T-helper 2 cell treated with Interferon-gamma antibody and Interleukin-4, amounts not matched to agents 5 μg/mL and 100 μg/mL, for 36 hours (primary cell): ENCODE data around the gene VWA5B2.

ENCODE experiments used
- DNase-seq: peaks from one replicate; pipeline ENCODE4 v3.0.0; 2021; ENCODE audit warnings: low spot score
- H3K27ac Mint-ChIP-seq: one replicate; pipeline ENCODE4 v1.8.0; 2021; ENCODE audit warnings: mild to moderate bottlenecking, mixed read lengths
- H3K27me3 Mint-ChIP-seq: one replicate; pipeline ENCODE4 v1.8.0; 2021; ENCODE audit warnings: low read depth, mixed read lengths
- H3K36me3 Mint-ChIP-seq: one replicate; pipeline ENCODE4 v1.8.0; 2021; ENCODE audit warnings: low read depth, mixed read lengths
- H3K4me1 Mint-ChIP-seq: one replicate; pipeline ENCODE4 v1.8.0; 2021; ENCODE audit warnings: low read depth, mixed read lengths
- H3K4me3 Mint-ChIP-seq: one replicate; pipeline ENCODE4 v1.8.0; 2022; ENCODE audit warnings: mild to moderate bottlenecking, moderate library complexity, mixed read lengths
- H3K9me3 Mint-ChIP-seq: one replicate; pipeline ENCODE4 v1.8.0; 2021; ENCODE audit warnings: mixed read lengths

Gene VWA5B2

DNA sequence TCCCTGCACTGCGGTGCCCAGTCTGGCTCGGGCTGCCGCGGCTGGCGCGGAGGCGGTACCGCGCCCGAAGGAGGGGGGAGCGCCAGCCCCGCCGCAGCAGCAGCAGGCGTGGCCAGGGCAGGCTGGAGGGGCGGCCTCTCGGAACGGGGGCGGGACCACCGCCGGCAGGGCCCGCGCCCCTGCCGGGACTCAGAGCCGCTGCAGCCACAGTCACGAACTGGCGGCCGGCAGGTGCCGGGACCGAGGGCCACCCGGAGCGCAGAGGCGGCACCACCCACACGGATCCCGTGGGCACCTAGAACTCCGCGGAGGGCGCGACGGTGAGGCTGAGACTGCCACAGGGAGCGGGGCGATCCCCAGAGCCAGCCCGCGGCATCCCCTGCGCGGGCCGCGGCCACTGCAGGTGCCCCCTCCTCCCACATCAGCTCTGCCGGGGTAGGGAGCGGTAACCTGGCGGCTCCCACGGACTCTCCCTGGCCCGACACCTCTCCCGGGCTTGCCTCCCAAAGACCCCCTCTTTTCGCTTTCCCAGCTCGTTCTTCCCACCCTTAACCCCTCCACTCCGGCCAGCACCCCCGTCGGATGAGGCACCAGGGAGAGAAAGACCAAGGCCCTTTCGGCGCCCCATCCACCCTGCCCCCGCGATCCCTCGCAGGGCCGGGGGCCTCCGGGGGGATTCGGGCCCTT, at the start of gene VWA5B2:
Gene VWA5B2 (plus strand): TSS at position 192 of the 687 bp plus-strand sequence. CDS start 944 bp downstream, outside the sequence.
- H3K27me3 Mint-ChIP-seq: peaks cover 51% of the 10 kb centered on the region
- peaks cover 4% of the 10 kb centered on the region for H3K4me1 Mint-ChIP-seq
- peak within 1 kb of the TSS; percentile 73 for H3K4me3 Mint-ChIP-seq
- peak; percentile 67 for DNase-seq
- no peak within 1 kb of the TSS for H3K27ac Mint-ChIP-seq
- H3K36me3 Mint-ChIP-seq: no peaks in the 10 kb centered on the region
- H3K9me3 Mint-ChIP-seq: no peaks in the 10 kb centered on the region

DNA sequence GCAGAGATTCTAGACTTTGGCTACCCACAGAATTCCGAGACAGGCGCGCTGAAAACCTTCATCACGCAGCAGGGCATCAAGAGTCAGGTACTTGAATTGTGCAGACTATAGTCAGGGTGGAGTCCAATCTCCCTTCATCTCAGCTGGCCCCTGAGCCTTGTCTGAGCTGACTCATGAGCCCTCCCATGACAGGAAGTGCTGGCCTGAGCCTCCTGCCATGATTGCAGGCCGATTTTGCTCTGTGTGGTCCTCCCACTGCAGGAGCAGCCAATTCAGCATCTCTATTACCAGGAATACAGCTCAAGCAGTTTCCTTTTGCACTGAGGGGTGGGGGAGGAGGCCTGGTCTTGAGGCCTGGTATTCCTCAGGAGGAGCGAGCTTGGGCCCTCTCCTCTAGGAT, 49.2 kb upstream of the VWA5B2 start:
- Mint-ChIP-seq H3K27ac (no peak overlapping the region), H3K4me1 (peaks cover 21% of the 10 kb centered on the region), H3K9me3 (no peaks in the 10 kb centered on the region), H3K27me3 (no peaks in the 10 kb centered on the region), H3K36me3 (peaks cover 60% of the 10 kb centered on the region), H3K4me3 (no peak overlapping the region)
- no peak for DNase-seq

DNA sequence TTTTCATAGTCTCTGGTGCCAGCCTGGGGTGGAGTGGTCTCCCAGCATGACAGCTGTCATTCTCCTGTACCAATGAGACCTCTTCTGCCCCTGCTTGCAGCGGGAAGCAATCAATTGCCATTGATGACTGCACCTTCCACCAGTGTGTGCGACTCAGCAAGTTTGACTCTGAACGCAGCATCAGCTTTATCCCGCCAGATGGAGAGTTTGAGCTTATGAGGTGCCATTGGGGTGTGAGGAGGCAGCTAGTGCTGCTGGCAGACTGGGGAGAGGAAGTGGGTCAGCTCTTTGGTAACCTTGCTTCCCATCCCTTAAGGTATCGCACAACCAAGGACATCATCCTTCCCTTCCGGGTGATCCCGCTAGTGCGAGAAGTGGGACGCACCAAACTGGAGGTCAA, 47.8 kb upstream of the VWA5B2 start:
- no peak for DNase-seq
- Mint-ChIP-seq H3K27ac (no peak overlapping the region), H3K4me1 (peaks cover 16% of the 10 kb centered on the region), H3K36me3 (peaks cover 58% of the 10 kb centered on the region), H3K4me3 (no peak overlapping the region), H3K9me3 (no peaks in the 10 kb centered on the region), H3K27me3 (no peaks in the 10 kb centered on the region)

DNA sequence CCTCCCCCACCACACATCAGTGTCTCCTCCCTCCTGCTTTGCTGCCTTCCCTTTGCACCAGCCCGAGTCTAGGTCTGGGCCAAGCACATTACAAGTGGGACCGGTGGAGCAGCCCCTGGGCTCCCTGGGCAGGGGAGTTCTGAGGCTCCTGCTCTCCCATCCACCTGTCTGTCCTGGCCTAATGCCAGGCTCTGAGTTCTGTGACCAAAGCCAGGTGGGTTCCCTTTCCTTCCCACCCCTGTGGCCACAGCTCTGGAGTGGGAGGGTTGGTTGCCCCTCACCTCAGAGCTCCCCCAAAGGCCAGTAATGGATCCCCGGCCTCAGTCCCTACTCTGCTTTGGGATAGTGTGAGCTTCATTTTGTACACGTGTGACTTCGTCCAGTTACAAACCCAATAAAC, 45.7 kb upstream of the VWA5B2 start:
- H3K36me3 Mint-ChIP-seq: peaks cover 59% of the 10 kb centered on the region
- no peak overlapping the region for H3K4me3 Mint-ChIP-seq
- no peak overlapping the region for H3K27ac Mint-ChIP-seq
- H3K4me1 Mint-ChIP-seq: peaks cover 19% of the 10 kb centered on the region
- DNase-seq: no peak
- no peaks in the 10 kb centered on the region for H3K9me3 Mint-ChIP-seq
- no peaks in the 10 kb centered on the region for H3K27me3 Mint-ChIP-seq

DNA sequence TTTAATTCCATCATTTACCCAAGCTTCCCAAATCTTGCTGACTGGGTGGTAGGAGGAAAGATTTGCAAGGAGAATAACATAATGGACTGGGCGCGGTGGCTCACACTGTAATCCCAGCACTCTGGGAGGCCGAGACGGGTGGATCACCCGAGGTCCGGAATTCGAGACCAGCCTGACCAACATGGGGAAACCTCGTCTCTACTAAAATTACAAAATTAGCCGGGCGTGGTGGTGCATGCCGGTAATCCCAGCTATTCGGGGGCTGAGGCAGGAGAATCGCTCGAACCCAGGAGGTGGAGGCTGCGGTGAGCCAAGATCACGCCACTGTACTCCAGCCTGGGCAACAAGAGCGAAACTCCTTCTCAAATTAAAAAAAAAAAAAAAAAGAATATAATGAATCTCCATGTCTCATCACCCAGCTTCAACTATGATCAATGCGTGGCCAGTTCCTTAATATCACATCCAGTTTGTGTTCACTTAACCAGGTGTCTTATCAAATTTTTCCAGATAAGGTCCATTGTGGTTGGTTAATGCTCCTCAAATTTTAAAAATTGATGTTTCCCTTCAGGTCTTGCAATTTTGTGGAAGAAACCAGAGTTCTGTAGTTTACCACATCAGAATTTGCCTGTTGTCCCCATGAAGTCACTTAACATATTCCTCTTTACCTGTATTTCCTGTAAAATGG, 44.7 kb upstream of the VWA5B2 start:
- Mint-ChIP-seq H3K36me3 (peaks cover 55% of the 10 kb centered on the region), H3K27me3 (no peaks in the 10 kb centered on the region), H3K9me3 (no peaks in the 10 kb centered on the region), H3K4me3 (peak overlapping the region; percentile 97), H3K27ac (peak overlapping the region; percentile 81), H3K4me1 (peaks cover 19% of the 10 kb centered on the region)
- DNase-seq: no peak

DNA sequence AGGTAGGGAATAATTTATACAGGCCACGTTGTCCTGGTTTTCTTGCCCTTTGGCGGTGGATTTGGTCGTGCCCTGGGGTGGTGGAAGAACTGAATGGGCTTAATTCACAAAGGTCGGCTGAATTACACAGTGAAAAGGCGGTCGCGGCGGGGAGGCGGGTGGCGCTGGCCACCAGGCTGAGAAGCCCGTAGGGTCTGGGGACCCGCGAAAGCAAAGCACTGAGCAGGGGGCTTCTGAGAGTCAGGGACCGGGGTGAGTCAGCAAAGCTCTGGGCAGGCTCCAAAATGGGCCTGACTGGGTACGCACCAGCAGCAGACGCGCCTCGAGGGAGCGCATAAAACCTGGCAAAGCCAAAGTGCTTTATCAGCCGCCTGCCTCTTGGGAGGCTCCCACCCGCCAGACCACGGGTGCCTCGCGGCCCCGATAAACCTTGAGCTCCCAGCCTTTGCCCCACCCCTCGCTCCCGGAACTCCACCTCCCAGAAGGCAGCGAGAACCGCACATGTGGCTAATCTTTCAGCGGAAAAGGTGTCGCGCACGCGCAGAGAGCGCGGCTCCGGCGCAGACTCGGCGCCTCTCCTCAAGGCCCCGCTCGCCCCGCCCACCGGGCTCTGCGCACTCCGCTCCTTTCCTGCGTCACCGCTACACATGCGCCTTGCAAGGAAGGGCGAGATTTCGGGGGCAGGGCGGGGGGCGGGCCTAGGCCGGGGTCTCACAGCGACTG, 43.8 kb upstream of the VWA5B2 start:
- H3K27ac Mint-ChIP-seq: peak overlapping the region; percentile 95
- peak; percentile 100 for DNase-seq
- no peaks in the 10 kb centered on the region for H3K27me3 Mint-ChIP-seq
- H3K9me3 Mint-ChIP-seq: no peaks in the 10 kb centered on the region
- peaks cover 19% of the 10 kb centered on the region for H3K4me1 Mint-ChIP-seq
- peak overlapping the region; percentile 97 for H3K4me3 Mint-ChIP-seq
- H3K36me3 Mint-ChIP-seq: peaks cover 56% of the 10 kb centered on the region

DNA sequence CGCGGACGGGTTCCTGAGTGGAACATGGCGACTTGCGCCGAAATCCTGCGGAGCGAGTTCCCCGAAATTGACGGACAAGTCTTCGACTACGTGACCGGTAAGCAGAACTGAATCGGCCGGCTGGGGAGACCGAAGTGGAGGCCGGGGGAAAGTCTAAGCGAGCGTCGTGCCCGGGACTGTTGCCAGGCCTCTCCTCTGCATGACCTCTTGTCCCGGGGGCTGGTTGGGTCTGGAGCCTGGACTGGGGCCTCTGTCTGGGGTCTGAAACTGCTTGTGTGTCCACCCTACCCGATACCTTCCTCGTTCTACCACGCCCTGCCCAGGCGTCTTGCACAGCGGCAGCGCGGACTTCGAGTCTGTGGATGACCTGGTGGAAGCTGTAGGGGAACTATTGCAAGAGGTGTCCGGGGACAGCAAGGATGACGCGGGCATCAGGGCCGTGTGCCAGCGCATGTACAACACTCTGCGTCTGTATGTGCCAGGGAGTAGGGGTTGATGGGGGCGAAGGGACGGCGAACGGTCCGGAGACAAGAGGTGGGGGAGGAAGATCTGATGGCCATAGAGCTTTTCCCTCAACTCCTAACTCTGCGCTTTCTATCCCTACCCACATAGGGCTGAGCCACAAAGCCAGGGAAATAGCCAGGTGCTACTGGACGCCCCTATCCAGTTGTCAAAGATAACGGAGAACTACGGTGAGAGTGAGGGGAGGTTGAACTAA, 43.0 kb upstream of the VWA5B2 start, which contains the start of gene ABCF3:
Gene ABCF3 (plus strand): TSS at position 16 of the 718 bp plus-strand sequence. CDS start 9 bp downstream, at position 25.
- DNase-seq: no peak
- H3K27me3 Mint-ChIP-seq: no peaks in the 10 kb centered on the region
- H3K27ac Mint-ChIP-seq: peak within 1 kb of the TSS; percentile 95
- peaks cover 19% of the 10 kb centered on the region for H3K4me1 Mint-ChIP-seq
- peak within 1 kb of the TSS; percentile 97 for H3K4me3 Mint-ChIP-seq
- peaks cover 53% of the 10 kb centered on the region for H3K36me3 Mint-ChIP-seq
- no peaks in the 10 kb centered on the region for H3K9me3 Mint-ChIP-seq

DNA sequence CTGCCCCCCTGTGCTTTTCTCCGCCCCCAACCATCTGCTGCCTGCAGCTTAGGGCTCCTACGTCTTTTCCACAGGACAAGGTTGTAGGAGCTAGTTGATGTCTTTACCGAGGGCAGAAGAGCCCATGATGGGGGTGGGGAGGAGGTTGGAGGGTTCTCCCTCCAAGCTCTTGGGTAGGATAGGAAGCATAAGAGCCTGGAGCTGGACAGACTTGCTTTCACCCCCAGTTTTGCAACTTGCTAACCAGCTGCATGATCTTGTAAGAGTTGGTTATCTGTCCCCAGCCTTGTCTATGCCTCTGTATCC, 42.5 kb upstream of the VWA5B2 start:
- no peaks in the 10 kb centered on the region for H3K27me3 Mint-ChIP-seq
- H3K27ac Mint-ChIP-seq: peak overlapping the region; percentile 95
- peaks cover 49% of the 10 kb centered on the region for H3K36me3 Mint-ChIP-seq
- H3K9me3 Mint-ChIP-seq: no peaks in the 10 kb centered on the region
- H3K4me1 Mint-ChIP-seq: peaks cover 19% of the 10 kb centered on the region
- no peak for DNase-seq
- peak overlapping the region; percentile 97 for H3K4me3 Mint-ChIP-seq

DNA sequence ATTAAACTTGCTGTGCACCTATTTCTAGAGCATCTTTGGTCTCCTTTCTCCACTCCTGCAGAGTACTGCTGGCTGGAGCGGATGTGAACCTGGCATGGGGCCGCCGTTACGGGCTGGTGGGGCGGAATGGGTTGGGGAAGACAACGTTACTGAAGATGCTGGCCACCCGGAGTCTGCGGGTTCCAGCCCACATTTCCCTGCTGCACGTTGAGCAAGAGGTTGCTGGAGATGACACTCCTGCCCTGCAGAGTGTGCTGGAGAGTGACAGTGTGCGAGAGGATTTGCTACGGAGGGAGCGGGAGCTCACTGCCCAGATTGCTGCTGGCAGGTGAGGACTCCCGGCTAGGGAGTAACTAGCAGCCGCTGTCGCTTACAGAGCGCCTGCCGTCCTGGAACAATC, 41.3 kb upstream of the VWA5B2 start:
- no peak overlapping the region for H3K4me3 Mint-ChIP-seq
- H3K27ac Mint-ChIP-seq: no peak overlapping the region
- no peaks in the 10 kb centered on the region for H3K9me3 Mint-ChIP-seq
- peaks cover 47% of the 10 kb centered on the region for H3K36me3 Mint-ChIP-seq
- H3K4me1 Mint-ChIP-seq: peaks cover 19% of the 10 kb centered on the region
- no peaks in the 10 kb centered on the region for H3K27me3 Mint-ChIP-seq
- DNase-seq: no peak

DNA sequence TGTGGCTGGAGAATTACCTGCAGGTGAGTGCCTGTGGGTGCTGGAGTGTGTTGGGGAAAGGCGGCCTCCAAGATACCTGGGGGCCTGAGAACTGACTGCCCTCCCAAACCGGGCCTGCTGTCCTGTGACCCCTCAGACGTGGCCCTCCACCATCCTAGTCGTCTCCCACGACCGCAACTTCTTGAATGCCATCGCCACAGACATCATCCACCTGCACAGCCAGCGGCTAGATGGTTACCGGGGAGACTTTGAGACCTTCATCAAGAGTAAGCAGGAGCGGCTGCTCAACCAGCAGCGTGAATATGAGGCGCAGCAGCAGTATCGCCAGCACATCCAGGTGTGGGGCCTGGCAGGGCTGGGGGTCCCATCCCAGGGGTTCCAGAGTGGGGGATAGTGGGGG, 40.0 kb upstream of the VWA5B2 start:
- Mint-ChIP-seq H3K36me3 (peaks cover 48% of the 10 kb centered on the region), H3K27ac (no peak overlapping the region), H3K4me1 (peaks cover 19% of the 10 kb centered on the region), H3K4me3 (no peak overlapping the region), H3K9me3 (no peaks in the 10 kb centered on the region), H3K27me3 (no peaks in the 10 kb centered on the region)
- DNase-seq: no peak

DNA sequence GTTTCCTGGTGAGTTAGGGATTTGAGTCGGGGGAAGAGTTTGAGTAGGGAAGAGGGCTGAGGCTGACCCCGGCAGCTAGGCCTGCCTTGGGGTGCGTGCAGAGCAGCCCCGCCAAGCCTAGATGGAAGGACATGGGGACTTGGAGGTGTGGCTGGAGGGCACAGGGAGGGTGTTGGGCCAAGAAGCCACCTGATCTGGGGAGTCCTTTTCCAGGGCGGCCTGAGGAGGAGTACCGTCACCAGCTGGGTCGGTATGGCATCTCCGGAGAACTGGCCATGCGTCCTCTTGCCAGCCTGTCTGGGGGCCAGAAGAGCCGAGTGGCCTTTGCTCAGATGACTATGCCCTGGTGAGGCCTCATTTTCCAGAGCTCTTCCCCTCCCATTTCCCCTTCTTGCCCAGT, 36.5 kb upstream of the VWA5B2 start:
- H3K36me3 Mint-ChIP-seq: peaks cover 43% of the 10 kb centered on the region
- no peaks in the 10 kb centered on the region for H3K4me1 Mint-ChIP-seq
- DNase-seq: no peak
- H3K27me3 Mint-ChIP-seq: no peaks in the 10 kb centered on the region
- H3K9me3 Mint-ChIP-seq: no peaks in the 10 kb centered on the region
- H3K27ac Mint-ChIP-seq: no peak overlapping the region
- H3K4me3 Mint-ChIP-seq: no peak overlapping the region

DNA sequence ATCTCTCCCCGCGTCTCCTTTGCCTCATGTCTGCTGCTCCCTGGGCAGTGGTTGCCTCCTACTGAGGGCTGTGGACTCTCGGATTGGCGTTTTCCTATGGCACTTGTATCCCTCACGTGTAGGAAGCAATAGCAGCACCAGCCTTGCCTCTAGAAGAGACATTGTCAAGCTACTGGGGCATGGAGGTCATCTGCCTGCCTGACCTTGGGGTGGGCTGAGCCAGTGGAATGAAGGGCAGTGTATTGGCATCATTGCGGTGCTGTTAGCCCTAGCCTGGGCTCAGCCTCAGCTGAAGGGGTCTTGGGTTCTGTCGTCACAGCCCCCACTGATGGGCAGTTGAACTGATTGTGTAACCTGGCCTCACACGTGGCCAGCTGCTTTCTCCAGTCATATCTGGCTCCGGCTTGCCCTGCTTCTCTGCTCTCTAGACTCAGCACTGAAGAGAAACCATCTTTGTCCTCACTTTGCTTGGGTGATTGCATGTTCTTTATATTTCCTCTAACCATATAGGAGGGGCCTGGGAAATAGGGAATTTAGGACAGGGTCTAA, 35.3 kb upstream of the VWA5B2 start:
- H3K27ac Mint-ChIP-seq: no peak overlapping the region
- H3K9me3 Mint-ChIP-seq: no peaks in the 10 kb centered on the region
- no peaks in the 10 kb centered on the region for H3K4me1 Mint-ChIP-seq
- DNase-seq: no peak
- peaks cover 37% of the 10 kb centered on the region for H3K36me3 Mint-ChIP-seq
- H3K4me3 Mint-ChIP-seq: no peak overlapping the region
- no peaks in the 10 kb centered on the region for H3K27me3 Mint-ChIP-seq

DNA sequence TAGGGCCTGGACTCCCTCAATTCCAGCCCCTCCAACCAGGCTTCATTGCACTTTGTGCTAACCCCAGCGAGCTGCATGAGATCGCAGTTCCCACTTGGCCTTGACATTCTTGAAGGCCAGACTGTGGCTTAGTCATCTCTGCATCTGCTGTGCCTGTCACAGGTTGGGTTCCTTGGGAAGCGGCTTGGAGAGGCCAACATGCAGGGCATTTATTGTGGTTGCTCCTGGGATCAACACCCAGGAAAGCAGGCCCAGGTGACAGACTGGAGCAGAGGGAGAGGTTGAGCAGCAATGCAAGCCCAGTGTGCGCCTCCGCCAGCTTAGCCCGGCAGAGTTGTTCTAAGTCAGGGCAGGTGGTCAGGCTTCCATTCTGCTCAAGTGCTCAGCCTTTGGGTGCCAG, 32.8 kb upstream of the VWA5B2 start:
- Mint-ChIP-seq H3K9me3 (no peaks in the 10 kb centered on the region), H3K4me3 (no peak overlapping the region)

More for the DNA sequence above, 32.8 kb upstream of the VWA5B2 start:
- peaks cover 24% of the 10 kb centered on the region for H3K36me3 Mint-ChIP-seq
- no peaks in the 10 kb centered on the region for H3K27me3 Mint-ChIP-seq
- no peak overlapping the region for H3K27ac Mint-ChIP-seq
- no peaks in the 10 kb centered on the region for H3K4me1 Mint-ChIP-seq
- DNase-seq: no peak
